ENCODE data around the gene ASB7.

The ASB7 gene

GRCh38 chr15:100591835-100592234 lies 10.6 kb upstream of the ASB7 start:
- no peak overlapping the region for H3K9ac ChIP-seq (ENCODE audit: insufficient read length)
- H3K27ac ChIP-seq, result no peak overlapping the region
- H3K36me3 ChIP-seq (ENCODE audit: insufficient read depth, low read length), result peaks cover 6% of the 10 kb centered on the region; the same call in 1 of the 2 replicates
- no peak for DNase-seq (ENCODE audit: low read depth, low spot score)
- no peak overlapping the region for H3K4me3 ChIP-seq
- peaks cover 7% of the 10 kb centered on the region; the same call in 1 of the 2 replicates for H3K9me3 ChIP-seq (ENCODE audit: low read depth, low read length)
- TF ChIP-seq POLR2AphosphoS5 (IDR thresholded peaks at IDR 0.05; ENCODE audit: borderline replicate concordance, low read depth, low read length), result no peak
- TF ChIP-seq FOXP2 (optimal IDR thresholded peaks at IDR 0.05; ENCODE audit: control extremely low read depth, extremely low read length, insufficient read depth), result no peak
- no peak for TF ChIP-seq EZH2 (IDR thresholded peaks at IDR 0.05)

- no peak for DNase-seq (ENCODE audit: low read depth, low spot score)
Measured at GRCh38 chr15:100592898-100593297, 9.5 kb upstream of the ASB7 start.

GRCh38 chr15:100593431-100593830 lies 9.0 kb upstream of the ASB7 start:
- peaks cover 7% of the 10 kb centered on the region; the same call in 1 of the 2 replicates for H3K9me3 ChIP-seq (ENCODE audit: low read depth, low read length)
- no peak for TF ChIP-seq FOXP2 (optimal IDR thresholded peaks at IDR 0.05; ENCODE audit: control extremely low read depth, extremely low read length, insufficient read depth)
- TF ChIP-seq POLR2AphosphoS5 (IDR thresholded peaks at IDR 0.05; ENCODE audit: borderline replicate concordance, low read depth, low read length), result no peak
- no peak for TF ChIP-seq EZH2 (IDR thresholded peaks at IDR 0.05)
- no peak overlapping the region for H3K9ac ChIP-seq (ENCODE audit: insufficient read length)
- H3K27ac ChIP-seq, result no peak overlapping the region
- H3K36me3 ChIP-seq (ENCODE audit: insufficient read depth, low read length), result peaks cover 3% of the 10 kb centered on the region; the same call in 1 of the 2 replicates
- no peak overlapping the region for H3K4me3 ChIP-seq
- DNase-seq (ENCODE audit: low read depth, low spot score), result no peak

More at GRCh38 chr15:100592898-100593297, 9.5 kb upstream of the ASB7 start:
- TF ChIP-seq FOXP2 (optimal IDR thresholded peaks at IDR 0.05; ENCODE audit: control extremely low read depth, extremely low read length, insufficient read depth), result no peak
- no peak for TF ChIP-seq POLR2AphosphoS5 (IDR thresholded peaks at IDR 0.05; ENCODE audit: borderline replicate concordance, low read depth, low read length)
- no peak for TF ChIP-seq EZH2 (IDR thresholded peaks at IDR 0.05)
- Histone ChIP-seq H3K36me3 (ENCODE audit: insufficient read depth, low read length) (peaks cover 3% of the 10 kb centered on the region; the same call in 1 of the 2 replicates), H3K27ac (no peak overlapping the region), H3K9me3 (ENCODE audit: low read depth, low read length) (peaks cover 7% of the 10 kb centered on the region; the same call in 1 of the 2 replicates), H3K9ac (ENCODE audit: insufficient read length) (no peak overlapping the region), H3K4me3 (no peak overlapping the region)

- Histone ChIP-seq H3K9ac (ENCODE audit: insufficient read length) (no peak overlapping the region), H3K9me3 (ENCODE audit: low read depth, low read length) (no peaks in the 10 kb centered on the region), H3K36me3 (ENCODE audit: insufficient read depth, low read length) (peaks cover 3% of the 10 kb centered on the region; the same call in 1 of the 2 replicates), H3K27ac (no peak overlapping the region), H3K4me3 (no peak overlapping the region)
- no peak for TF ChIP-seq POLR2AphosphoS5 (IDR thresholded peaks at IDR 0.05; ENCODE audit: borderline replicate concordance, low read depth, low read length)
- TF ChIP-seq EZH2 (IDR thresholded peaks at IDR 0.05), result no peak
- no peak for TF ChIP-seq FOXP2 (optimal IDR thresholded peaks at IDR 0.05; ENCODE audit: control extremely low read depth, extremely low read length, insufficient read depth)
- no peak for DNase-seq (ENCODE audit: low read depth, low spot score)
Measured at GRCh38 chr15:100595964-100596363, 6.4 kb upstream of the ASB7 start.

GRCh38 chr15:100596792-100597191 lies 5.6 kb upstream of the ASB7 start:
- H3K27ac ChIP-seq, result no peak overlapping the region

GRCh38 chr15:100597862-100598261 lies 4.5 kb upstream of the ASB7 start:
- Histone ChIP-seq H3K9ac (ENCODE audit: insufficient read length) (no peak overlapping the region), H3K36me3 (ENCODE audit: insufficient read depth, low read length) (no peaks in the 10 kb centered on the region), H3K27ac (no peak overlapping the region), H3K9me3 (ENCODE audit: low read depth, low read length) (no peaks in the 10 kb centered on the region), H3K4me3 (no peak overlapping the region)
- TF ChIP-seq EZH2 (IDR thresholded peaks at IDR 0.05) (no peak), FOXP2 (optimal IDR thresholded peaks at IDR 0.05; ENCODE audit: control extremely low read depth, extremely low read length, insufficient read depth) (no peak), POLR2AphosphoS5 (IDR thresholded peaks at IDR 0.05; ENCODE audit: borderline replicate concordance, low read depth, low read length) (no peak)
- no peak for DNase-seq (ENCODE audit: low read depth, low spot score)

More at GRCh38 chr15:100596792-100597191, 5.6 kb upstream of the ASB7 start:
- DNase-seq (ENCODE audit: low read depth, low spot score), result no peak
- Histone ChIP-seq H3K4me3 (no peak overlapping the region), H3K36me3 (ENCODE audit: insufficient read depth, low read length) (peaks cover 3% of the 10 kb centered on the region; the same call in 1 of the 2 replicates), H3K9me3 (ENCODE audit: low read depth, low read length) (no peaks in the 10 kb centered on the region), H3K9ac (ENCODE audit: insufficient read length) (no peak overlapping the region)
- TF ChIP-seq EZH2 (IDR thresholded peaks at IDR 0.05), result no peak
- no peak for TF ChIP-seq FOXP2 (optimal IDR thresholded peaks at IDR 0.05; ENCODE audit: control extremely low read depth, extremely low read length, insufficient read depth)
- TF ChIP-seq POLR2AphosphoS5 (IDR thresholded peaks at IDR 0.05; ENCODE audit: borderline replicate concordance, low read depth, low read length), result no peak

- no peak overlapping the region for H3K27ac ChIP-seq
- no peaks in the 10 kb centered on the region for H3K36me3 ChIP-seq (ENCODE audit: insufficient read depth, low read length)
- DNase-seq (ENCODE audit: low read depth, low spot score), result no peak
- no peak for TF ChIP-seq FOXP2 (optimal IDR thresholded peaks at IDR 0.05; ENCODE audit: control extremely low read depth, extremely low read length, insufficient read depth)
- no peak overlapping the region for H3K9ac ChIP-seq (ENCODE audit: insufficient read length)
- no peaks in the 10 kb centered on the region for H3K9me3 ChIP-seq (ENCODE audit: low read depth, low read length)
- H3K4me3 ChIP-seq, result no peak overlapping the region
Measured at GRCh38 chr15:100598655-100599054, 3.7 kb upstream of the ASB7 start.

GRCh38 chr15:100601163-100601562 lies 1.2 kb upstream of the ASB7 start:
- Histone ChIP-seq H3K36me3 (ENCODE audit: insufficient read depth, low read length) (peaks cover 10% of the 10 kb centered on the region), H3K9ac (ENCODE audit: insufficient read length) (peak overlapping the region; percentile 96), H3K4me3 (peak overlapping the region; percentile 98), H3K27ac (no peak overlapping the region), H3K9me3 (ENCODE audit: low read depth, low read length) (no peaks in the 10 kb centered on the region)
- TF ChIP-seq EZH2 (IDR thresholded peaks at IDR 0.05), result no peak
- no peak for TF ChIP-seq FOXP2 (optimal IDR thresholded peaks at IDR 0.05; ENCODE audit: control extremely low read depth, extremely low read length, insufficient read depth)
- TF ChIP-seq POLR2AphosphoS5 (IDR thresholded peaks at IDR 0.05; ENCODE audit: borderline replicate concordance, low read depth, low read length), result no peak
- no peak for DNase-seq (ENCODE audit: low read depth, low spot score)

GRCh38 chr15:100601617-100602063 lies 749 bp upstream of the ASB7 start:
- TF ChIP-seq FOXP2 (optimal IDR thresholded peaks at IDR 0.05; ENCODE audit: control extremely low read depth, extremely low read length, insufficient read depth) (no peak), POLR2AphosphoS5 (IDR thresholded peaks at IDR 0.05; ENCODE audit: borderline replicate concordance, low read depth, low read length) (no peak), EZH2 (IDR thresholded peaks at IDR 0.05) (no peak)
- Histone ChIP-seq H3K9ac (ENCODE audit: insufficient read length) (peak overlapping the region; percentile 96), H3K27ac (no peak overlapping the region), H3K4me3 (peak overlapping the region; percentile 98), H3K9me3 (ENCODE audit: low read depth, low read length) (no peaks in the 10 kb centered on the region), H3K36me3 (ENCODE audit: insufficient read depth, low read length) (peaks cover 10% of the 10 kb centered on the region)
- no peak for DNase-seq (ENCODE audit: low read depth, low spot score)
